Measurements from ENCODE around the gene IGSF3.

GRCh38 chr1:116529199-116529631, 138.3 kb downstream of the IGSF3 start:
- TF ChIP-seq CTCF (conservative IDR thresholded peaks at IDR 0.05 in 1 of 2, IDR thresholded peaks at IDR 0.05 in 1 of 2; ENCODE audit: low read depth in 1 of 2, low read length in 2 of 2) (no peak), EZH2 (IDR thresholded peaks at IDR 0.05; ENCODE audit: low read length, missing control alignments) (no peak)
